ENCODE measurements around the gene COL3A1.

- TF ChIP-seq CTCF (conservative IDR thresholded peaks at IDR 0.05) (no peak), EZH2 (IDR thresholded peaks at IDR 0.05; ENCODE audit: low read depth) (no peak)
Measured at GRCh38 chr2:189008555-189009262, 34.5 kb downstream of the COL3A1 start.
